GM19351 (cell line): ENCODE results near the gene F13A1.

ENCODE experiments used
- ATAC-seq: cut with Tn5 transposase; IDR thresholded peaks from one replicate; pipeline ENCODE4 v1.9.1; 2021; ENCODE audit warnings: mild to moderate bottlenecking, moderate library complexity; ENCODE audit not compliant: unreplicated experiment

F13A1 gene

GRCh38 chr6:6121943-6122342, 198.5 kb downstream of the F13A1 start:
- no peak for ATAC-seq

- no peak for ATAC-seq
Observed at GRCh38 chr6:6105472-6106036, 214.9 kb downstream of the F13A1 start.
